ENCODE data around the gene FEV. TPM values are rescaled to one million over a fixed set of nuclear protein-coding genes. Genes with fewer than 3 reads are reported as not detected.

The FEV gene
- total RNA-seq, 2 experiments from 2014 or later, result not detected

DNA sequence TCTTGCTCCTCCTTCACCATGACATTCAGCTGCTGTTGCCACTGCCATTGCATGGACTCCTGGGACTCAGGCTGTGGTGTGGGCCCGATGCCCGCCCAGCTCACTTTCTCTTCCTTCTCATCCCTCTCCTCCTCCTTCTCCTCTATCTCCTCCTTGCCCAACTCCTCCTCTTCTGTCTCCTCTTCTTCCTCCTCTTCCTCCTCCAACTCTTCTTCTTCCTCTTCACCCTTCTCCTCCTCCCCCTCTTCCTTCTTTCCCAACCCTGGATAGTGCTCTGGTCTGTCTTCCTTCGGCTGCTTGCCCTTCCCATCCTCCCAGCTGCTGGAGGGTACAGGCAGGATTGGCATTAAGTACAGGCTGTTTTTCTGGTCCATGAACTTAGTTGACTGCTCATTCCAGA, 19.0 kb upstream of the FEV start:
- no peak overlapping the region for H3K4me3 Mint-ChIP-seq
- DNase-seq (no peak), ATAC-seq (no peak)
- no peak overlapping the region for H3K27ac Mint-ChIP-seq
- CTCF ChIA-PET, result interaction anchor here (1.1 to 3.0 kb wide), 2 partner anchors 9 to 24 kb away, joined by 7 to 13 read pairs; no protein-coding TSS in a partner anchor
- no peaks in the 10 kb centered on the region for H3K9me3 Mint-ChIP-seq (ENCODE audit: low read depth)
- peaks cover 6% of the 10 kb centered on the region for H3K4me1 Mint-ChIP-seq
- no peaks in the 10 kb centered on the region for H3K36me3 Mint-ChIP-seq
- H3K27me3 Mint-ChIP-seq, result peaks cover 66% of the 10 kb centered on the region

DNA sequence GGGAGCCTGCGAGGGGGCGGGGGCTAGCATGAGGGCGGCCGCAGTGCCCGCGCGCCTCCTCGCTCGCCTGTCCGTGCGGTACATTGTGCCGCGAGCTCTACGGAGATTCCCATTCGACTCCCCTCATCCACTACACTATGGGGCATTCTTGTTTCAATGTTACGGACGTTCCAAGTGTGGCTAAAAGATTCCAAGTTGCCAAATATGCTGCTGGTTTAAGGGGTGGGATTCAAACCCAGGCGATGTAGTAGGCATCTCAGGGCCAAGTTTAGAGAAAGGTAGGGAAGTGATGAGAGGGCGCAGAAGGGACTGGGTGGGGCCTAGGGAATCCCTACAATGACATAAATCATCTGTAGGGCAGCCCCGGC, 18.3 kb upstream of the FEV start:
- ATAC-seq (peak; percentile 40), DNase-seq (no peak)
- CTCF ChIA-PET, result interaction anchor here (1.1 to 3.0 kb wide), 4 partner anchors 8 to 111 kb away, joined by 3 to 13 read pairs (median 6); no protein-coding TSS in a partner anchor
- Mint-ChIP-seq H3K27ac (no peak overlapping the region), H3K4me1 (peaks cover 6% of the 10 kb centered on the region), H3K27me3 (peaks cover 71% of the 10 kb centered on the region), H3K36me3 (no peaks in the 10 kb centered on the region), H3K4me3 (no peak overlapping the region), H3K9me3 (ENCODE audit: low read depth) (no peaks in the 10 kb centered on the region)

DNA sequence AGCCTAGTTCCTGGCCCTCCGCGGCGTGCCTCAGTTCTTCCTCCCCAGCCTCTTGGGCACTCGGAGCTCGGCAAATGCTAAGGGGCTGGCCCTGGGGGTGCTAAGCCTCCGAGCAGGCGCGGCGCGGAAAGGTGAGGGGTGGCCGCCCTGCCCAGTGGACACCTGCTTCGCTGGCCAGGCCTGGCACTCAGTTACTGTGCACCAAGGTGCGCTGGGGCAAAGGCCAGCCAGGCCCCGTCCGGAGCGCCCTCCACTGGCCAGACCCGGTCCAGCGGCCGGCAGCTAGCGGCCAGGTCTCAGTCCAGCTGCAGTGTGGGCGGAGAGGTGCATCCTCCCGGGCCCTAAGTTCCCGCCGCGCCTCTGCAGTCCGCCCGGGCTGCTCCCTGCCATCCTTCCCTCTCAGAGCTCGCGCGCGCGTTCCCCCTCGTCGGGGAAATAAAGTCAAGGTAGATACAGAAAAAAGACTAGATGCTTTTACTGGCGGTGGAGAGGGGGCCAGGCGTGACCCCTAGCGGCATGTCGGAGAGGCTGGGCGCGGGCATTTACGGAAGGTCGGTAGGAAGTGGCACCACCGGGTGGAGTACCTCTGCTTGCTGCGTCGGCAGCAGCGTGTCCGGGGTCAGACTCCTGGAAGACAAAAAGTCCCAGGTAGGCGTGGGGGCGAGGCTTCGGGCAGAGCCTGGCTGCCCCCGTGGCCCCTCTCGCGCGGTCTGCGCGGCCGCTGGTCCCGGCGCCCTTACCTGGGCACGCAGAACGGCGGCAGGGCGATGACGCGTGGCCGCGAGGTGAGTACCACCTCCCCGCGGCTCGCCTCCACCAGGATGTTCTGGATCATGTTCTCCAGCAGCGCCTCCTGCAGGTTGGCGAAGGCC, 17.6 kb upstream of the FEV start:
- H3K4me1 Mint-ChIP-seq, result peaks cover 6% of the 10 kb centered on the region
- CTCF ChIA-PET, result interaction anchor here (1.1 to 3.0 kb wide), 5 partner anchors 7 to 111 kb away, joined by 3 to 14 read pairs (median 5); no protein-coding TSS in a partner anchor
- no peak overlapping the region for H3K27ac Mint-ChIP-seq
- no peaks in the 10 kb centered on the region for H3K36me3 Mint-ChIP-seq
- no peaks in the 10 kb centered on the region for H3K9me3 Mint-ChIP-seq (ENCODE audit: low read depth)
- ATAC-seq (no peak), DNase-seq (peak; percentile 56)
- peaks cover 74% of the 10 kb centered on the region for H3K27me3 Mint-ChIP-seq
- no peak overlapping the region for H3K4me3 Mint-ChIP-seq

DNA sequence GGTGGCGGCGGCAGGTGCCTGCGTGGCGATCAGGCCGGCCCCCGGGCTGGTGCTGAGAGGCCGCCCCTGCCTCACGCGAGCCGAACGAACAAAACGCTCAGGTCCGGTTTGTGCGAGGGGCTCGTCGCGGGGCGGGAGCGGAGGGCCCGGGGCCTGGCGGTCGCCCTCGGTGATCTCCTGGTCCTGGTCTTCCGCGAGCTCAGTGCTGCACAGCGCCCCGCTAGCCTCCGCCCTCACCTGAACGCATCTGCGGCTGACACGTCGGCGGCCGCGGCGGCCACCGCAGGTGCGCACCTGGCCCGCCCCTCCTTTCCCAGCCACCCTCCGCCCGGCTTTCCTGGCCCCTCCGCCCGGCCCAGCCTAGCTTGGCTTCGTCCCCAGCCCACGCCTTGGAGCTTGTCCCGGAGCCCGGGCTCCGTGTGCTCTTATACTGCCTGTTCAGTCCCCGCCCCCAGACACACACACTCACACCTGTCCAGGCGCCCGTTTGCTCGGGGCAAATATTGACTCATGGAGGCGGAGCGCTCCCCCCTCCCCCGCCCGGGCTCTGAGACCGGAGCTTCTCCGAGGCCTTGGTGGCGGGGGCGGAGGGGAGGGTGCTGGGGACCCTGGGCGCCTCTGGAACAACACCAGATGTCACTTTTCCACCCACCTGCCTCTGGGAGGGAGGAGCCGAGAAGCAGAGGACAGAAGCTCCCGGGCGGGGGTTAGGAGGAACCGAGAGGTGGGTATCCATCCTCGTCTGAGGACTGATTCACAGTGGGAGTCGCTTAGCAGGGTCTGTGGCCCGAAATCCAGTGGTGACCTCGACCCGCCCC, 16.8 kb upstream of the FEV start:
- no peak for ATAC-seq
- Mint-ChIP-seq H3K27ac (no peak overlapping the region), H3K36me3 (no peaks in the 10 kb centered on the region), H3K4me3 (no peak overlapping the region), H3K9me3 (ENCODE audit: low read depth) (no peaks in the 10 kb centered on the region), H3K4me1 (peaks cover 6% of the 10 kb centered on the region), H3K27me3 (peaks cover 73% of the 10 kb centered on the region)
- DNase-seq, result no peak
- CTCF ChIA-PET, result interaction anchor here (1.1 to 1.5 kb wide), 5 partner anchors 22 to 110 kb away, joined by 3 to 14 read pairs (median 4); no protein-coding TSS in a partner anchor

DNA sequence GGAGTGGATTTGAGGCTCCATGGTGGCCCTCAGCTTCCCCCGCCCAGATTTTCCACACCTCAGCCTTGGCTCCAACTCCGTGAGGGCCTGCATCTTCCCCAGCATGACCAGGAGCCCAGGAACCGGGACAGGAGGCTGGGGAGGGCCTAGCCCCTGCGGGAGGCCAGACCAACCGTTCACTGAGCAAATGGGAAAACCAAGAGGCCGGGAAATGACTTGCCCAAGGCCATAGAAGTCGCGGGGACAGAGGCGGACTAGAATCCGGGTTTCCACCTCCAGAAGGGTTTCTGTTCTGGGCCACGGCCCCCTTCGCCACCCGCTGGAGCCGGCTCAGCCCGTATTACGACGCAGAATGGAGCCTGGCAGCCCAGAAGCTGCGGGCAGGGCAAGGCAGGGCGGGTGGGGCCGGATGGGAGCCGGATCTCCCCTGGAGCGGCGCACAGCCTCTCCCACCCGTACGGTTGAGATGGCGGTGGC, 16.2 kb upstream of the FEV start:
- CTCF ChIA-PET, result interaction anchor here (1.2 to 1.5 kb wide), 3 partner anchors 21 to 57 kb away, joined by 3 to 14 read pairs (median 5); no protein-coding TSS in a partner anchor
- ATAC-seq (no peak), DNase-seq (no peak)
- Mint-ChIP-seq H3K4me1 (peaks cover 7% of the 10 kb centered on the region), H3K27ac (no peak overlapping the region), H3K27me3 (peaks cover 77% of the 10 kb centered on the region), H3K9me3 (ENCODE audit: low read depth) (no peaks in the 10 kb centered on the region), H3K36me3 (no peaks in the 10 kb centered on the region), H3K4me3 (no peak overlapping the region)

DNA sequence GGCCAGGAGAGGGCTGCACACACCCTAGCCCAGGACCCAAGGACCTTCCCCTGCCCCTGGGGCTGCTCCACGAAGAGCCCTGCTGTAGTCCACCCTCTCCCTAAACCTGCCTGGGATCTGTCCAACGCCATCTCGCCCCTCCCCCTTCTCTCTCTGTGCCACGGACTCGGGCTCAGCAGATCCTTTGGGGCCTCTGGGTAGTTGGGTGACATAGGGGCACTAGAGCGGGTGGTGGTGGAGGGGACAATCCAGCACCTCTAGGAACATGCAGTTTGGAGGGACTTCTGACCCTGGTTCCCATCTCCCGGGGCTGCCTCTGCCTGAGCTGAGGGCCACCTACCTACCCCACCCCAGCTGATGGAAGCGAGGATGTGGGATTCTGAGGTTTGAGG, 15.6 kb upstream of the FEV start:
- CTCF ChIA-PET, result interaction anchor here (1.2 to 1.5 kb wide), 2 partner anchors 10 to 29 kb away, joined by 3 to 4 read pairs; no protein-coding TSS in a partner anchor
- Mint-ChIP-seq H3K27me3 (peaks cover 80% of the 10 kb centered on the region), H3K36me3 (no peaks in the 10 kb centered on the region), H3K4me3 (no peak overlapping the region), H3K27ac (no peak overlapping the region), H3K4me1 (peaks cover 8% of the 10 kb centered on the region), H3K9me3 (ENCODE audit: low read depth) (no peaks in the 10 kb centered on the region)
- DNase-seq, result no peak
- no peak for ATAC-seq

DNA sequence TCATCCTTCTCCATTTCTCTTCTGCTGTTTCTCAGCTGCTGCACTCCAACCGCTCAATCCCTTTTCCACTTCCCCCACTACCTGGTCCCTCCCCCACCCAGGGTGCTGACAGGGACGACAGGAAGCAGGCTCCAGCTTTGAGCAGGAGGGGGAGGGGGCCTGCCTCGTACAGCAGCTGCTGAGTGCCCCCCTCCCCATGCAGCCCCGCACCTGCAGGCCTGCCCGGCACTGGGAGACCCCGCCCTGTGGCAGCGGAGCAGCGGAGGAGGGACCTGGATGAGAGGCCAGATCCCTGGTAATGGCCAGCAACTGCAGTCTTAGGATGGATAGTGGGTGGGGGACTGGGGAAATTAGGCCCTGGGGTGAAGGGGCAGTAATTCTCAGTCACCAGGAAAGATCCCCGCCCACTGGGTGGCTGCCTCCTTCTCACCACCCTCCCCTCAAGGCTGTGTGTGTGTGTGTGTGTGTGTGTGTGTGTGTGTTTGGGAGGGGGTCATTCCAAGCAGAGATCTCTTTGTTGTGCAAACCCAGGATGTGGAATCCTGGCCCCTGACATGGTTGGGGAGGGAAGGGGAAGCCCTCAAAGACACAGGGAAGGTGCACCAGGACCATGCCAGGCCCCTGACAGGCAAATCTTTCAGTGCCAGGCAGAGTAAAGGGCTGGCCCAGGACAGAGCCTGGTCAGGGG, 15.0 kb upstream of the FEV start:
- ATAC-seq (no peak), DNase-seq (no peak)
- Mint-ChIP-seq H3K4me1 (peaks cover 8% of the 10 kb centered on the region), H3K27me3 (peaks cover 80% of the 10 kb centered on the region), H3K27ac (no peak overlapping the region), H3K9me3 (ENCODE audit: low read depth) (no peaks in the 10 kb centered on the region), H3K36me3 (no peaks in the 10 kb centered on the region), H3K4me3 (no peak overlapping the region)
- CTCF ChIA-PET, result interaction anchor here (1.3 to 1.5 kb wide), 2 partner anchors 11 to 17 kb away, joined by 3 to 4 read pairs; no protein-coding TSS in a partner anchor

DNA sequence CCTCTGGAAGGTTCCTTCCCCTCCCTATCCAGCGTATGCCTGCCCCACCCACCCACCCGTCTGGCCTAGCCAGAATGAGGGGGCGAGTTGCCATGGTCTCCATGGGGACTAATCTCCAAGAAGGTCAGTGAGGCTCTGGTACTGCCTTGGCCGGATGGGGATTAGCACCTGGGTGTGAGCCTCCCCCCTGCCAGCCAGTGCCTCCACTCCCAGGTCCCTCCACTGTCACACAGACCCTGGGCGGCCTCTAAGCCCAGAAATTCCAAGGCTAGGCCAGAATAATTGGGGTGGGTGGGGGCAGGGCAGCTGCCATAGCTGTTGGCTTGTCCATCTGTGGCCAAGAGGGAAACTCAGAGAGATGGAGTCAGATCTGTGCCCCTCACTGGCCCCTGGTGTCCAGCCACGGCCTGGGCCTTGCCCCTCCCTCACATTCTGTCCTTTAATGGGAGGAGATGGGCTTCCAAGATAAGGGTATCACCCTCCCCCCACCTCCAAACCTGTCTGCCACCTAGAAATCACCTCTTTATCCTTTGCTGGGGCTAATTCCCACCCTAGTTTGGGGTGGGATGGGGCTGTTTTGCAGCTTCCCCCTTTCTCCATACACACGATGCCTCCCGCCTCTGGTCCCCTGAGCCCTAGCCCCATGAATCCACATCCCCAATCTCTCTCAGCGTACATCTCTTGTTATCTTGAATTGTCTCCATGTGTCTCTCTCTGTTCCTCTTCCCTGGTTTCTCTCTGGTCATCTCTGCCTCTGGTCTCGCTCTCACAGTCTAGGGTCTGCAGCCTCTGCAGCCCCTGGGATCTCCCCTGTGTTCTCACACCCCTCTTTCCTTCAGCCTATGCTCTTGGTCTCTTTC, 14.3 kb upstream of the FEV start:
- CTCF ChIA-PET, result interaction anchor here (1.3 to 2.3 kb wide), 3 partner anchors 12 to 19 kb away, joined by 3 to 8 read pairs (median 4); no protein-coding TSS in a partner anchor
- no peak overlapping the region for H3K27ac Mint-ChIP-seq
- ATAC-seq, result no peak
- peaks cover 8% of the 10 kb centered on the region for H3K4me1 Mint-ChIP-seq
- H3K4me3 Mint-ChIP-seq, result no peak overlapping the region
- H3K36me3 Mint-ChIP-seq, result no peaks in the 10 kb centered on the region
- DNase-seq, result no peak
- no peaks in the 10 kb centered on the region for H3K9me3 Mint-ChIP-seq (ENCODE audit: low read depth)
- H3K27me3 Mint-ChIP-seq, result peaks cover 81% of the 10 kb centered on the region

DNA sequence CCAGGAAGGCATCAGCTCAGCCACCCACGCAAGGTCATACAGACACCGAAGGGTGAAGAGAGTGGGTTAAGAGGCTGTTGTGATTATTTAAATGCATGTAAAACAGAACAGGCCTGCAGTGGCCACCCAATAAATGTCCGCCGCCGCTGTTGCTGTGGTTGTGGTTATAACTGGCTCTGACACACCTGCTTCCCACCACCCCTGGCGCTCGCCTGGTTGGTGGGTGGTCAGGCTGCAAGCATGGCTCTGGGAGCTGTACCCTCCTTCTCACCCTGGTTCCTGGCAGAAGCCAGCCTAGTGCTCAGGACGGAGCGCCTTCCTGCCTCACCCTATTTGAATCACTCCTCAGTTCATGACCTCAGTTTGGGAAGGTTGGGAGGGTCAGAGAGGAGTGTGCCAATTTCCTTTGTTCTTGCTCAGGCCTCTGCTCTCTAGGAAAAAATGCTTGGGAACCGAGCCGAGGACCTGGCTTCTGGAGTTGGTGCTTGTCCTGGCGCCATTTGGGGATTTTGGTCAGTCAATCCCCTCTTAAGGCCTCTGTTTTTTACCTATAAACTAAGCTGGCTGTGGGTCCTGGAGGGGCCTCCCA, 13.5 kb upstream of the FEV start:
- Mint-ChIP-seq H3K36me3 (no peaks in the 10 kb centered on the region), H3K27me3 (peaks cover 80% of the 10 kb centered on the region), H3K27ac (no peak overlapping the region), H3K4me1 (peaks cover 8% of the 10 kb centered on the region), H3K4me3 (no peak overlapping the region), H3K9me3 (ENCODE audit: low read depth) (no peaks in the 10 kb centered on the region)
- DNase-seq (no peak), ATAC-seq (no peak)
- CTCF ChIA-PET, result interaction anchor here (1.3 to 2.3 kb wide), 2 partner anchors 16 to 18 kb away, joined by 3 to 8 read pairs; no protein-coding TSS in a partner anchor

DNA sequence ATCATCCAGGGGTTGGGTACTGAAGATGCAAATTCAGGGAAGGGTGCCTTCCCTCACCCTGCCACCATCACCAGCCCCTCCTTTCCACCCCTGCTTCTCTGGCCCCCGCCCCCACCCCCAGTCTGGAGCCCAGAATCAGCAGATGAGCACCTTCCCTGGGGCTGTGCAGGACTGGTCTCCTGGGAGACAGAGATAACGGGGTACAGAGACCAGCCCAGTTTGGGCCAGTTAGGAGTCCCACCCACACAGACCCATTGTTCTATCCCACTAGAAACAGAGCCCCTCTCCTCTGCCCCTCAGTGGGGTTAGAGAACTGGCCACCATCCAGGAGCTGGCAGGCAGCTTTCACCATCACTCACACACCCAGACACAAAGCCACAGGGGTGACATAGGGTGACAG, 12.7 kb upstream of the FEV start:
- Mint-ChIP-seq H3K4me1 (peaks cover 5% of the 10 kb centered on the region), H3K27ac (no peak overlapping the region), H3K36me3 (no peaks in the 10 kb centered on the region), H3K4me3 (no peak overlapping the region), H3K27me3 (peaks cover 76% of the 10 kb centered on the region), H3K9me3 (ENCODE audit: low read depth) (no peaks in the 10 kb centered on the region)
- no peak for DNase-seq
- no peak for ATAC-seq
- CTCF ChIA-PET, result interaction anchor here (2.3 kb wide), 1 partner anchor 17 kb away, joined by 8 read pairs; no protein-coding TSS in a partner anchor

DNA sequence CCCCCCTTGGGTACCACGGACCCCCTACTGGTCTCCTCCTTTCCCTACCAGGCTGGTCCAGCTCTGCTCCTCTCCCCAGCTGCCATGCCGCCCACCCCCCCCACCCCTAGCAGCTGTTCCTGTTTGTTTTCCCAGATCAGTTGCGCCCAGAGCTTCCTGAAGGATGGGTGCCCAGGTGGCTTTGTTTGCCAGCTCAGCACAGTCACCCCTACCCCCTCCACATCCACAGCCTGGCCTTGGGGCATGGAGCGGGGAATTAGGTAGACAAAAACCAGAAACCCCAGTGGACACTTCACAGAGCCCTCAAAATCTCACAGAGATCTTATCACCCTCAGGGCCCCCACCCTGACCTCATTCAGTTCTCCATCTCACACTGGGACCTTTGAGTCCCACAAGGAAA, 12.0 kb upstream of the FEV start:
- ATAC-seq (no peak), DNase-seq (no peak)
- no peak overlapping the region for H3K27ac Mint-ChIP-seq
- H3K4me1 Mint-ChIP-seq, result peaks cover 2% of the 10 kb centered on the region
- H3K36me3 Mint-ChIP-seq, result no peaks in the 10 kb centered on the region
- peaks cover 81% of the 10 kb centered on the region for H3K27me3 Mint-ChIP-seq
- no peak overlapping the region for H3K4me3 Mint-ChIP-seq
- no peaks in the 10 kb centered on the region for H3K9me3 Mint-ChIP-seq (ENCODE audit: low read depth)
- CTCF ChIA-PET, result interaction anchor here (0.6 to 5.7 kb wide), 7 partner anchors 8 to 1108 kb away, joined by 3 to 74 read pairs (median 3); partner anchors contain the start of gene FEV
